ENCODE measurements around the gene TINAGL1.

The TINAGL1 gene

GRCh38 chr1:31541194-31541593 is 35.1 kb upstream of the TINAGL1 start:
- Histone ChIP-seq H4K20me1 (ENCODE audit: low read depth, low read length) (no peaks in the 10 kb centered on the region), H3K4me2 (ENCODE audit: low read depth, low read length, poor library complexity, severe bottlenecking) (no peak overlapping the region), H3F3A (ENCODE audit: insufficient read depth) (no peaks in the 10 kb centered on the region), H3K9me3 (ENCODE audit: insufficient read depth, low read length) (no peaks in the 10 kb centered on the region), H3K9ac (ENCODE audit: low read length) (no peak overlapping the region), H3K9me2 (replicated peaks; ENCODE audit: insufficient read depth, low read length) (no peaks in the 10 kb centered on the region), H3K36me3 (ENCODE audit: low read length) (no peaks in the 10 kb centered on the region), H3K27me3 (ENCODE audit: low read length) (no peaks in the 10 kb centered on the region), H3K27ac (ENCODE audit: low read depth, low read length) (no peak overlapping the region), H3K4me3 (ENCODE audit: insufficient read depth, low read length, poor library complexity, severe bottlenecking) (no peak overlapping the region), H3K79me2 (ENCODE audit: insufficient read depth, low read length) (no peaks in the 10 kb centered on the region), H2AFZ (ENCODE audit: low read depth, low read length, severe bottlenecking) (no peak overlapping the region)
- TF ChIP-seq CTCF (IDR thresholded peaks at IDR 0.05; ENCODE audit: insufficient read depth, low read length, poor library complexity, severe bottlenecking) (no peak), EZH2phosphoT487 (conservative IDR thresholded peaks at IDR 0.05; ENCODE audit: low read length) (no peak)

GRCh38 chr1:31545927-31546540 is 30.3 kb upstream of the TINAGL1 start:
- Histone ChIP-seq H3K4me3 (ENCODE audit: insufficient read depth, low read length, poor library complexity, severe bottlenecking) (no peak overlapping the region), H3K27me3 (ENCODE audit: low read length) (no peaks in the 10 kb centered on the region), H3K9me2 (replicated peaks; ENCODE audit: insufficient read depth, low read length) (no peaks in the 10 kb centered on the region), H3K9me3 (ENCODE audit: insufficient read depth, low read length) (no peaks in the 10 kb centered on the region), H3K9ac (ENCODE audit: low read length) (no peak overlapping the region), H3F3A (ENCODE audit: insufficient read depth) (no peaks in the 10 kb centered on the region), H3K79me2 (ENCODE audit: insufficient read depth, low read length) (no peaks in the 10 kb centered on the region), H4K20me1 (ENCODE audit: low read depth, low read length) (no peaks in the 10 kb centered on the region), H3K36me3 (ENCODE audit: low read length) (no peaks in the 10 kb centered on the region), H3K4me2 (ENCODE audit: low read depth, low read length, poor library complexity, severe bottlenecking) (no peak overlapping the region), H2AFZ (ENCODE audit: low read depth, low read length, severe bottlenecking) (no peak overlapping the region), H3K27ac (ENCODE audit: low read depth, low read length) (no peak overlapping the region)
- no peak for TF ChIP-seq CTCF (IDR thresholded peaks at IDR 0.05; ENCODE audit: insufficient read depth, low read length, poor library complexity, severe bottlenecking)
- no peak for TF ChIP-seq EZH2phosphoT487 (conservative IDR thresholded peaks at IDR 0.05; ENCODE audit: low read length)

GRCh38 chr1:31548534-31548906 is 27.8 kb upstream of the TINAGL1 start:
- H3K9me3 ChIP-seq (ENCODE audit: insufficient read depth, low read length) = no peaks in the 10 kb centered on the region
- no peaks in the 10 kb centered on the region for H4K20me1 ChIP-seq (ENCODE audit: low read depth, low read length)
- H3K79me2 ChIP-seq (ENCODE audit: insufficient read depth, low read length) = no peaks in the 10 kb centered on the region
- no peaks in the 10 kb centered on the region for H3K27me3 ChIP-seq (ENCODE audit: low read length)
- no peak overlapping the region for H3K4me3 ChIP-seq (ENCODE audit: insufficient read depth, low read length, poor library complexity, severe bottlenecking)
- no peak overlapping the region for H3K27ac ChIP-seq (ENCODE audit: low read depth, low read length)
- no peak overlapping the region for H3K9ac ChIP-seq (ENCODE audit: low read length)
- no peak for TF ChIP-seq CTCF (IDR thresholded peaks at IDR 0.05; ENCODE audit: insufficient read depth, low read length, poor library complexity, severe bottlenecking)
- TF ChIP-seq EZH2phosphoT487 (conservative IDR thresholded peaks at IDR 0.05; ENCODE audit: low read length) = no peak
- no peak overlapping the region for H2AFZ ChIP-seq (ENCODE audit: low read depth, low read length, severe bottlenecking)
- no peaks in the 10 kb centered on the region for H3F3A ChIP-seq (ENCODE audit: insufficient read depth)
- H3K4me2 ChIP-seq (ENCODE audit: low read depth, low read length, poor library complexity, severe bottlenecking) = no peak overlapping the region
- no peaks in the 10 kb centered on the region for H3K9me2 ChIP-seq (replicated peaks; ENCODE audit: insufficient read depth, low read length)
- H3K36me3 ChIP-seq (ENCODE audit: low read length) = no peaks in the 10 kb centered on the region
